DND-41 (cell line): Measurements from ENCODE around the gene TRIM44.

Source experiments
- ATAC-seq: fragments of 200-7000 bp; cut with Tn5 transposase; 3 replicates; pipeline ENCODE4 v1.9.1; 2021; ENCODE audit warnings: low read depth; ENCODE audit not compliant: insufficient read depth
- DNase-seq: peaks from one replicate; pipeline ENCODE4 v3.0.0-alpha.2; 2020
- H2AFZ ChIP-seq: 2 replicates; pipeline ENCODE4 v1.6.0; 2012; ENCODE audit warnings: low read depth, low read length
- H3K27ac ChIP-seq: 2 replicates; pipeline ENCODE4 v1.5.1; 2012; ENCODE audit warnings: low read length, inconsistent platforms
- H3K27me3 ChIP-seq: fragments of 200-600 bp; sonication (generic); 2 replicates; pipeline ENCODE4 v1.6.0; 2012; ENCODE audit warnings: low read length, mild to moderate bottlenecking, inconsistent platforms; ENCODE audit not compliant: insufficient read depth, poor library complexity
- H3K36me3 ChIP-seq: 2 replicates; pipeline ENCODE4 v1.5.1; 2012; ENCODE audit warnings: low read length, inconsistent platforms; ENCODE audit not compliant: insufficient read depth
- H3K4me1 ChIP-seq: 2 replicates; pipeline ENCODE4 v1.5.1; 2012; ENCODE audit warnings: mild to moderate bottlenecking, low read length; ENCODE audit not compliant: insufficient read depth
- H3K4me2 ChIP-seq: 2 replicates; pipeline ENCODE4 v1.6.0; 2012; ENCODE audit warnings: mild to moderate bottlenecking, moderate library complexity, low read length, inconsistent platforms; ENCODE audit not compliant: insufficient read depth
- H3K4me3 ChIP-seq, 2 experiments: fragments of 200-600 bp in 1 of 2; shearing (Covaris generic) in 1 of 2; 2 replicates each; pipeline ENCODE4 v1.5.1; 2012 to 2016; ENCODE audit warnings: inconsistent platforms in 2 of 2, low read length in 2 of 2, mild to moderate bottlenecking in 2 of 2, low read depth in 1 of 2, moderate library complexity in 1 of 2
- H3K79me2 ChIP-seq: 2 replicates; pipeline ENCODE4 v1.6.0; 2012; ENCODE audit warnings: low read length, inconsistent platforms; ENCODE audit not compliant: insufficient read depth
- H3K9ac ChIP-seq: 2 replicates; pipeline ENCODE4 v1.6.0; 2012; ENCODE audit warnings: low read depth, mild to moderate bottlenecking, inconsistent platforms, low read length, moderate library complexity
- H3K9me3 ChIP-seq: 2 replicates; pipeline ENCODE4 v1.5.1; 2012; ENCODE audit warnings: low read length, moderate library complexity, mild to moderate bottlenecking, inconsistent platforms; ENCODE audit not compliant: insufficient read depth, severe bottlenecking
- H4K20me1 ChIP-seq: 2 replicates; pipeline ENCODE4 v1.6.0; 2012; ENCODE audit warnings: low read length; ENCODE audit not compliant: insufficient read depth
- CTCF ChIP-seq: IDR thresholded peaks from 2 replicates; pipeline ENCODE4 v1.5.1; 2012; ENCODE audit warnings: borderline replicate concordance, low read length, moderate library complexity, mild to moderate bottlenecking; ENCODE audit not compliant: poor library complexity, severe bottlenecking; ENCODE audit errors: extremely low read depth
- EZH2 ChIP-seq: IDR thresholded peaks from 3 replicates; pipeline ENCODE4 v1.6.1; 2012; ENCODE audit warnings: borderline replicate concordance, low read depth, mild to moderate bottlenecking, moderate library complexity, low read length, inconsistent platforms; ENCODE audit not compliant: severe bottlenecking

Gene TRIM44

GRCh38 chr11:35814081-35814695, 151.6 kb downstream of the TRIM44 start:
- H3K9me3 ChIP-seq, result no peaks in the 10 kb centered on the region
- H3K9ac ChIP-seq, result no peak overlapping the region
- no peaks in the 10 kb centered on the region for H4K20me1 ChIP-seq
- TF ChIP-seq CTCF (no peak), EZH2 (no peak)
- H3K27ac ChIP-seq, result no peak overlapping the region
- no peak overlapping the region for H3K4me2 ChIP-seq
- no peaks in the 10 kb centered on the region for H3K4me1 ChIP-seq
- no peaks in the 10 kb centered on the region for H3K36me3 ChIP-seq
- no peak for DNase-seq
- no peak for ATAC-seq
- H3K4me3 ChIP-seq, result no peak overlapping the region
- H3K27me3 ChIP-seq, result no peaks in the 10 kb centered on the region
- H2AFZ ChIP-seq, result no peak overlapping the region
- no peaks in the 10 kb centered on the region for H3K79me2 ChIP-seq

GRCh38 chr11:35814720-35815305, 152.2 kb downstream of the TRIM44 start:
- no peak for DNase-seq
- Histone ChIP-seq H3K9me3 (no peaks in the 10 kb centered on the region), H3K36me3 (no peaks in the 10 kb centered on the region), H3K4me2 (no peak overlapping the region), H3K27ac (no peak overlapping the region), H3K4me3 (no peak overlapping the region), H3K9ac (no peak overlapping the region), H4K20me1 (no peaks in the 10 kb centered on the region), H3K4me1 (no peaks in the 10 kb centered on the region), H3K27me3 (no peaks in the 10 kb centered on the region), H3K79me2 (no peaks in the 10 kb centered on the region), H2AFZ (no peak overlapping the region)
- no peak for TF ChIP-seq CTCF
- TF ChIP-seq EZH2, result no peak
- no peak for ATAC-seq

- Histone ChIP-seq H3K27me3 (no peaks in the 10 kb centered on the region), H3K79me2 (no peaks in the 10 kb centered on the region), H3K4me3 (no peak overlapping the region), H3K9ac (no peak overlapping the region), H3K4me2 (no peak overlapping the region), H4K20me1 (no peaks in the 10 kb centered on the region), H3K36me3 (no peaks in the 10 kb centered on the region), H3K27ac (no peak overlapping the region), H3K4me1 (no peaks in the 10 kb centered on the region), H3K9me3 (no peaks in the 10 kb centered on the region), H2AFZ (no peak overlapping the region)
- ATAC-seq (no peak), DNase-seq (no peak)
- TF ChIP-seq EZH2, result no peak
- TF ChIP-seq CTCF, result no peak
Measured at GRCh38 chr11:35815556-35816315, 153.2 kb downstream of the TRIM44 start.
